Motor neuron (in vitro differentiated cells): Measurements from ENCODE around the gene SH2B2. TPM values are rescaled to one million over a fixed set of nuclear protein-coding genes. Genes with fewer than 3 reads are reported as not detected.
A peak's percentile ranks its signal among the peaks of the same experiment; 100 is the strongest.
"Not testable (repeated sequence)": the region's sequence is repeated elsewhere in the genome, so short reads cannot be mapped to it uniquely, and the experiment has no call there.

Source experiments
- ATAC-seq, 8 experiments: fragments of 200-7000 bp; cut with Tn5 transposase; replicated peaks in 6 of 8; 2 replicates each; pipeline ENCODE4 v1.8.0; 2021; ENCODE audit warnings: mild to moderate bottlenecking in 8 of 8, moderate library complexity in 8 of 8
- H3K27ac ChIP-seq, 2 donors: fragments of 250-450 bp; sonication (Bioruptor Pico); 2 replicates each; pipeline ENCODE4 v1.9.0; 2021; ENCODE audit warnings: antibody characterized with exemption in 2 of 2, mild to moderate bottlenecking in 2 of 2, moderate library complexity in 1 of 2
- H3K4me1 ChIP-seq, 2 donors: fragments of 250-450 bp; sonication (Bioruptor Pico); replicated peaks in 1 of 2; 2 replicates each; pipeline ENCODE4 v1.6.1; 2021; ENCODE audit warnings: antibody characterized with exemption in 2 of 2, mild to moderate bottlenecking in 2 of 2, moderate library complexity in 1 of 2
- H3K4me3 ChIP-seq, 5 donors: fragments of 250-450 bp; sonication (Bioruptor Pico); 2 replicates each; pipeline ENCODE4 v1.9.0; 2021; ENCODE audit warnings: antibody characterized with exemption in 5 of 5, mild to moderate bottlenecking in 5 of 5, moderate library complexity in 4 of 5
- WGBS, 10 experiments: fragments of 450-650 bp; shearing (Covaris generic); methylation state at CpG; one replicate each; pipeline ENCODE4 v1.0.0; 2022; 5-methylcytosine and 5-hydroxymethylcytosine counted together
- in situ Hi-C, 9 experiments: fragments of 400-800 bp; cut with MboI; loops; one replicate each; pipeline ENCODE4 v1.15.0; 2021; ENCODE audit warnings: low sequenced_read_pairs in 9 of 9, low pct_unique_long_range_greater_than_20kb in 2 of 9; ENCODE audit not compliant: unreplicated experiment in 9 of 9
- total RNA-seq, 8 experiments: library from RNA; unstranded; fragments of 300-600 nt; gene quantifications; 2 replicates each; pipeline versions ENCODE4 v1.2.3 to v1.2.4, GENCODE V29; 2022

Gene SH2B2
- total RNA-seq, 8 experiments from 2014 or later: 1.0 to 8.1 (median 4.0) TPM

DNA sequence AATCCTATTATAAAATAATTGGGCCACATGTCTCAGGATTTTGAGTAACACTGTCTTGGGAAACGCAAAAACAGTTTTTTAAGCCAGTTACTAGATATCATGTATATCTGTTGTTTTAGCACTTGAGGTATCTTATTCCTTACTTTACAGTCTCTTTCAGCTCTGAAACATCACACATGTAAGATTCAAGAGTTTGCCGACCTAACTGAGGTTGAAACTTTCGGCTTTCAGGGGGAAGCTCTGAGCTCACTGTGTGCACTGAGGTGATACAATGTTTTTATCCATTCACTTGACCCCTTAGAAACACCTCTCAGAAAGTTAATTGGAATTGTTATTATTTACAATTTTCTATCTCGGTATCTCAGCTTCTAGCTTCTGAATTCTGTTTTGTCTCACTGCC, 50.8 kb downstream of the SH2B2 start:
- ATAC-seq, H3K4me1 ChIP-seq, in situ Hi-C loops, H3K4me3 ChIP-seq, H3K27ac ChIP-seq: not testable (repeated sequence)
- 86 to 100% methylated on average over 1 to 2 of the region's 4 CpGs; no CpG with 5 or more reads in 8 of the 10 experiments for WGBS, 10 experiments

DNA sequence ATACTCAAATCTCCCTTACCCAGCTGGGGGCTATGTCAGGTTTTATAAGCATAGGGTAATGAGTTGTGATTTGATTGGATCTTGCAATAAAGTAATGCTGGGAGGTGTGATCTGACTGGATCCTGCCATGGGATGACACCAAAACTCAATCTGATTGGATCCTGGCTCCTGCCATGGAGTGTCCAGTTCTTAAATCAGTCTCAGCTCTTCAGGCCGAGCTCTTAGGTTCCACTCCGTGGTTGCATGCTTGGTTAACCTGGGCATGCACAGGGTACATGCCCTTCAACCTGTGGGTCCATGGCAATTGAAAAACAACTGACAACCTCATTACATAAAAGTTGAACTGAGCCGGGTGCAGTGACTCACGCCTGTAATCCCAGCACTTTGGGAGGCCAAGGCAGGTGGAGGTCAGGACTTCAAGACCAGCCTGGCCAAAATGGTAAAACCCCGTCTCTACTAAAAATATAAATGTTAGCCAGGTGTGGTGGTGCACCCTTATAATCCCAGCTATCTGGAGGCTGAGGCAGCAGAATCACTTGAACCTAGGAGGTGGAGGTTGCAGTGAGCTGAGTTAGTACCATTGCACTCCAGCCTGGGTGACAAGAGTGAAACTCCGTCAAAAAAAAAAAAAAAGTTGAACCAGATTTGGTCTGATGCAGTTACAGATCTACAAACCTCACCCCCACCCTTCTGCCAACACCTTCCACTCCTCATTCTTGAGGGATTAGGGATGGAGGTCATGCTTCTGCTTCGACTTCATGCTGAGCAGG, 54.1 kb downstream of the SH2B2 start:
- H3K4me3 ChIP-seq, H3K4me1 ChIP-seq, in situ Hi-C loops, ATAC-seq, H3K27ac ChIP-seq: not testable (repeated sequence)
- no CpG with 5 or more reads among the region's 7 CpGs for WGBS, 10 experiments

DNA sequence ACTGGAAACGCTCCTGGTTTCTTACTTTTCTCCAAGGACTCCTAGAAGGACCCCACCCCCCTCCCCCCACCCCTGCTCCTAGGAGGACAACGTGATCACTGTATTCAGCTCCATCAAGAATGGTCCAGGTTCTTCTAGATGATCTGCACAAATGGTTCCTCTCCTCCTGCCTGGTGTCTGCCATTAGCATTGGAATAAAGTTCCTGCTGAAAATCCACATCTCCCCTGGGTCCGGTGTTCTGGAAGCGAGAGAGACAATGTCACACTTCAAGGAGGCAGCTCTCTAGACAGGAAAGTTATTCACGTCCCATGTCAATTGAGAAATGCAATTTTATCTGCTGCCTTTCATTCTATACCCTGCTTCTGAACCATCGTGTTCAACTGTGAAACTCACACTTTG, 60.3 kb downstream of the SH2B2 start:
- ATAC-seq, H3K4me1 ChIP-seq, in situ Hi-C loops, H3K27ac ChIP-seq, H3K4me3 ChIP-seq: not testable (repeated sequence)
- no CpG with 5 or more reads among the region's 6 CpGs for WGBS, 10 experiments

DNA sequence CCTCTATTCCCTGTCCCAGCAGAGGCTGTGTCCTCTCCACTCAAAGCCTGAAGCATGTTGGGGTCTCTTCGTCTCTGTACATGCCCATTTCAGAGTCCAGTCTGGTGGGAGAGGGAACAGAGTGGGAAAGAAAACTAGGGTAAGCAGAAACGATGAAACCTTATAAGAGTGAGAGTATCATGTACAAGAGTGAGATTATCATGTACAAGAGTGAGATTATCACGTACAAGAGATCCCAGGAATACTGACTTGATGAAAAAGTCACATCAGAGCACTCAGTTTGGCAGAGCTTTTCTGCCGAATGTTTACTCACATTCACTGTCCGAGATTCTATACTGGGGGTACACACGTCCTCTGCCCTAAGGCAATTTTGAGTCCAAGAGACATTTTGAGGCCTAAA, 69.7 kb downstream of the SH2B2 start, which contains the start of gene SPDYE6:
TSS of gene SPDYE6 (minus strand) at position 101 of the 400 bp plus-strand sequence. CDS start 421 bp downstream, outside the sequence.
- in situ Hi-C loops, H3K27ac ChIP-seq, H3K4me1 ChIP-seq, H3K4me3 ChIP-seq, ATAC-seq: not testable (repeated sequence)
- no CpG with 5 or more reads among the region's 6 CpGs for WGBS, 10 experiments

DNA sequence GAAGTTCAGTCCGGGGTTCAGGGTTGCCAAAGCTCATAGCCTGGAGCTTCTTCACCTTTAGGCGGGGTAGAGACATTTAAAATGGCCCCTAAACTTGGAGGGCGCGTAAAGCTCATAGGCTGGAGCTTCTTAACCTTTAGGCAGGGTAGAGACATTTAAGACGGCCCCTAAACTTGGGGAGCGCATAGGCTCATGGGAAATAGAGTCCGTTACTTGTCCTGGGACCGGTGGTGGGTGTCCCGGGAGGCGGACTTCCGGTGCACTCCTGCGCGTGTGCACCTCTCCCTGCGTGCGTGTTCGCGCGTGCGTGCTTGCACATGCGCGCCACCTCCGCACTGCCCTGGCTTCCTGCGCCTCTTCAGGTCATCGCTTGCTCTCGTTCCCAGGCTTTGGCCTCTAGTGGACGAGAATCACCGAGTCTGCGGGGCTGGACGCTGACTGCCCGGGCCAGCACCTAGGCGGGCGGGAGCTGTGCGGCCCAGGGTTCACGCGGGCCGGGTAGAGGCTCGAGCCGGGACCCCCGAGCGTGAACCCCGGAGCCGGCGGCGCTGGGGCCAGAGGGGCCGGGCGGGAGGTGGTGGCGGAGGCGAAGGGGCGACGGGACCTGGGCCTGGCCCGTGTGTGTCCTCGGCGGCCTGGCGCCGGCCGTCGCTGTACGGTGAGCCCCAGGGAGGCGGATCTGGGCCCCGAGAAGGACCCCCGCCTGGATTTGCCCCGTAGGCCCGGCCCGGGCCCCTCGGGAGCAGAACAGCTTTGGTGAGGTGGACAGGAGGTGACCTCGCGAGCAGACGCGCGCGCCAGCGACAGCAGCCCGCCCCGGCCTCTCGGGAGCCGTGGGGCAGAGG, 77.1 kb downstream of the SH2B2 start:
- in situ Hi-C loops, H3K4me1 ChIP-seq: not testable (repeated sequence)
- ATAC-seq: peak; percentile 98 to 99 (median 99)
- WGBS, 10 experiments: 0 to 10% methylated on average over 2 to 4 of the region's 76 CpGs; no CpG with 5 or more reads in 8 of the 10 experiments
- Histone ChIP-seq H3K27ac (peak overlapping the region; percentile 88 to 93), H3K4me3 (peak overlapping the region; percentile 64 to 96 (median 75))

DNA sequence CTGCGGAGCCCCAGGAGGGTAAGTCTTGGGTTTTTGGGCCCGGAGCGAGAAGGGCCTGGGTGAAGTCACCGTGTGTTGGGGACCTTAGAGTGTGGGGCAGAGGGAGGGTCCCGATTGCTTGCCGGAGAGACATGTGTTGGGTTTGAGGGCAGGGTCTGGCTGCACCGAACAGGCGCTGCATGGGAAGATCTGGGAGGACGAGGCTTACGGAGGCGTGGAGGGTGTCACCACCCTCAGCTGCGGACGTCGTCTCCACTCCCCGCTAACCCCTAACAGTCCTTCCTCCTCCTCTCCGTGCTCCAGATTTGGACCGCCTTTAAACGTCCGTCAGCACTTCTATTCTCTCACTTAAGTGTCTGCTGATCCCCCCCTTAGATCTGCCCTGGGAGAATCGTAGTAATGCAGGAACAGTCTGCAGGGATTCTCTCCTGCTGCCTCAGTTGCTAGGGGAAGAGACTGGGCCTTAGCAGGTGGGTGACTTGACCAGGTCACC, 77.8 kb downstream of the SH2B2 start:
- Histone ChIP-seq H3K4me3 (peak overlapping the region; percentile 64 to 96 (median 75)), H3K27ac (peak overlapping the region; percentile 88 to 93)
- in situ Hi-C loops, H3K4me1 ChIP-seq, ATAC-seq: not testable (repeated sequence)
- no CpG with 5 or more reads among the region's 20 CpGs for WGBS, 10 experiments

DNA sequence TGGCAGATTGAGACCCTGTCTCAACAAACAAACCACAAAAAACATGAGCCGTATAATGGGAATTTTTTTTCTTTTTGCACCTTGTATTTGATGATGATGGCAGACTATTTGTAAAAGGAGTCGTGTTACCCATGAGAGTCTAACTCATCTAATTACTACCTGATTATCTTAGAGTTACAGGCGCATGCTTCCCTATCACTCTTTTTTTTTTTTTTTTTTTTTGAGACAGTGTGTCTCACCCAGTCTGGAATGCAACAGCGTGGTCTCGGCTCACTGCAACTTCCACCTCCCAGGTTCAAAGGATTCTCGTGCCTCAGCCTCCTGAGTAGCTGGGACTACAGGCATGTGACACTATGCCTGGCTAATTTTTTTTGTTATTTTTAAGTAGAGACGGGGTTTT, 78.7 kb downstream of the SH2B2 start:
- H3K27ac ChIP-seq, in situ Hi-C loops, ATAC-seq, H3K4me1 ChIP-seq: not testable (repeated sequence)
- peak overlapping the region in 1 of 5 donors; percentile 20 for H3K4me3 ChIP-seq
- no CpG with 5 or more reads among the region's 7 CpGs for WGBS, 10 experiments

DNA sequence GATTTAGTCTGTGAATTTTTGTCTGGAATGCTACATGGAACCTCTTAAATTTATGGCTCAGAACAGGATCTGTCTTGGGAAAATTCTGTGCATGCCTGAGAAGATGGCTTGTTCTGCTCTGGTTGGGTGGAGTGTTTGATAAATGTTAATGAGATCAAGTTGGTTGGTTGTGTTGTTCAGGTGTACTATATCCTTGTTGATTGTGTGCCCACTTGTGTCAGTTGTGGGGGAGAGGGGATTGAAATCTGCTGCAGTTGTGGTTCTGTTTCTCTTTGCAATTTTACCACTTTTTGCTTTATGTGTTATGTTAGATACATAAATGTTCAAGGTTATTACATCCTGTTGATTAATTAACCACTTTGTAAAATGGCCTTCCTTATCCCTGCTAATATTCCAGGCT, 83.4 kb downstream of the SH2B2 start:
- H3K4me1 ChIP-seq, ATAC-seq, H3K27ac ChIP-seq, H3K4me3 ChIP-seq, in situ Hi-C loops: not testable (repeated sequence)

Other genes with a start within 250 kb of the SH2B2 start
- gene SPDYE6, start 69.6 kb downstream of the SH2B2 start, total RNA-seq: 1 to 10 TPM in 2 of 8 experiments, under 1 TPM in 6; 0.11 to 10.0 (median 0.40) TPM
- 10 to 100 TPM; 15.2 to 39.6 (median 31.1) TPM for gene PRKRIP1, start 109.5 kb downstream of the SH2B2 start, total RNA-seq
- 10 to 100 TPM in 6 of 8 experiments, 1 to 10 TPM in 2; 5.4 to 45.0 (median 21.4) TPM for gene ORAI2, start 146.7 kb downstream of the SH2B2 start, total RNA-seq
- gene ALKBH4, start 178.0 kb downstream of the SH2B2 start, total RNA-seq: 10 to 100 TPM in 6 of 8 experiments, 1 to 10 TPM in 2; 6.9 to 16.7 (median 10.7) TPM
- gene LRWD1, start 178.1 kb downstream of the SH2B2 start, total RNA-seq: 10 to 100 TPM in 7 of 8 experiments, 1 to 10 TPM in 1; 9.1 to 23.5 (median 17.9) TPM
- 10 to 100 TPM; 37.3 to 78.3 (median 53.6) TPM for gene POLR2J, start 192.1 kb downstream of the SH2B2 start, total RNA-seq
- 10 to 100 TPM in 1 of 8 experiments, 1 to 10 TPM in 7; 1.6 to 12.4 (median 5.5) TPM for gene RASA4B, start 230.9 kb downstream of the SH2B2 start, total RNA-seq